Heart left ventricle (tissue), 13 donors: ENCODE measurements around the gene NDUFAF8.

Experiments used
- POLR2A ChIP-seq, 2 donors: fragments of 450-650 bp; IDR thresholded peaks; one replicate each; pipeline ENCODE4 v1.6.1; 2017; ENCODE audit warnings: antibody characterized with exemption in 2 of 2, mild to moderate bottlenecking in 2 of 2, moderate library complexity in 2 of 2
- TF ChIP-seq, protein P1 (sequence below), 12 donors: fragments of 200-600 bp; sonication (generic) in 4 of 12; IDR thresholded peaks; one replicate each; pipeline versions ENCODE4 v1.5.0 to v1.8.0; 2018 to 2022; ENCODE audit warnings: antibody characterized with exemption in 12 of 12, mild to moderate bottlenecking in 5 of 12
- donor health status: ischemic (EF 13 %, LVEDD 7.1; RV severe dilation, severe dysfunction).
- donor health status: DM: no; HTN: yes; CAD: no.
- donor health status: DM: no; HTN: no; CAD: no.
- donor health status: ischemic (EF 25% LVEDD 6.9; RV normal size, moderate dysfunction).
- donor health status: ischemic (EF 25% LVEDD 5.7; RV mildly dilated, moderate dysfunction).
- donor health status: ischemic (EF 35%, LVEDD 5.7; RV mildly dilated, moderate dysfunction).
- donor health status: nonischemic (EF 11% LVEDD 7.7; RV severe dilation, severe dysfunction).
- donor health status: DM: yes; HTN: yes; CAD: no.
- donor health status: PGD.
- donor health status: ischemic (EF 29% LVEDD 5.4; RV normal size, mild dysfunction).
- donor health status: nonischemic (EF 23%, LVEDD 6.1; RV moderate dilation, normal function).

DNA sequence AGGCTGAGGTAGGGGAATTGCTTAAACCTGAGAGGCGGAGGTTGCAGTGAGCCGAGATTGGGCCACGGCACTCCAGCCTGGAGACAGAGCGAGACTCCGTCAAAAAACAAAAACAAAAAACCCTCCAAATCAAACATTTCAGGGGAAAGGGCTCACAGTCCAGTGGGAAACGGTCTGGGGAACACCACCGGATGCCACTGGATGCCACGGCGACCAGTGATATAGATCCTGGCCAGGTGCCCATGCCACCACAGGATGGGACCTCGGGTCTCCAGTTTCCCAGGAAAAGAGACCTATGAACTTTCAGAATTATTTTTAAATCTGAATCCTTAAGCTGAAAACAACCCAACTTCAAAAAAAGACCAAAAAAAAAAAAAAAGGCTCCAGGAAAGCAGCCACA, 28.7 kb upstream of the NDUFAF8 start:
- TF ChIP-seq POLR2A (IDR thresholded peaks at IDR 0.05), result no peak
- TF ChIP-seq, protein P1, sequence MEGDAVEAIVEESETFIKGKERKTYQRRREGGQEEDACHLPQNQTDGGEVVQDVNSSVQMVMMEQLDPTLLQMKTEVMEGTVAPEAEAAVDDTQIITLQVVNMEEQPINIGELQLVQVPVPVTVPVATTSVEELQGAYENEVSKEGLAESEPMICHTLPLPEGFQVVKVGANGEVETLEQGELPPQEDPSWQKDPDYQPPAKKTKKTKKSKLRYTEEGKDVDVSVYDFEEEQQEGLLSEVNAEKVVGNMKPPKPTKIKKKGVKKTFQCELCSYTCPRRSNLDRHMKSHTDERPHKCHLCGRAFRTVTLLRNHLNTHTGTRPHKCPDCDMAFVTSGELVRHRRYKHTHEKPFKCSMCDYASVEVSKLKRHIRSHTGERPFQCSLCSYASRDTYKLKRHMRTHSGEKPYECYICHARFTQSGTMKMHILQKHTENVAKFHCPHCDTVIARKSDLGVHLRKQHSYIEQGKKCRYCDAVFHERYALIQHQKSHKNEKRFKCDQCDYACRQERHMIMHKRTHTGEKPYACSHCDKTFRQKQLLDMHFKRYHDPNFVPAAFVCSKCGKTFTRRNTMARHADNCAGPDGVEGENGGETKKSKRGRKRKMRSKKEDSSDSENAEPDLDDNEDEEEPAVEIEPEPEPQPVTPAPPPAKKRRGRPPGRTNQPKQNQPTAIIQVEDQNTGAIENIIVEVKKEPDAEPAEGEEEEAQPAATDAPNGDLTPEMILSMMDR (IDR thresholded peaks at IDR 0.05), result no peak
